ENCODE data around the gene GGA1.
"Not testable (repeated sequence)": the region's sequence is repeated elsewhere in the genome, so short reads cannot be mapped to it uniquely, and the experiment has no call there.

GGA1 gene

GRCh38 chr22:37571258-37571991 lies 37.2 kb upstream of the GGA1 start:
- no peak for DNase-seq

DNA sequence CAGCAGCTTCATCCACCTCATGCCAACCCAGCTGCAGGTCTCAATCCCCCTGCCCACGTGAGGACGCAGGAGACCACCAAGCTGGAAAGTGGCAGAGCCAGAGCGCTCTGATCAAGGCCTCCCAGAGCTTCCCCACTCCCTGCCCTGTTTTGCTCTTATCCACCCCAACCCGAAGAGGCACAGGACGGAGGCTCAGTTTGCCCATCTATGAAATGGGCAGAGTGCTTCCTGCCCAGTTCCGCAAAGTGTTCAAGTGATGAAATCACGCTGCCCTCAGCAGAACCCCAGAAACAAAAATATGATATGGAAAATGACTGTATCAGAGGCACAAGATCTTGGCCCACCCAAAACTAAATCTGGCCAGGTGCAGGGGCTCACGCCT lies 36.7 kb upstream of the GGA1 start:
- no peak for DNase-seq

DNA sequence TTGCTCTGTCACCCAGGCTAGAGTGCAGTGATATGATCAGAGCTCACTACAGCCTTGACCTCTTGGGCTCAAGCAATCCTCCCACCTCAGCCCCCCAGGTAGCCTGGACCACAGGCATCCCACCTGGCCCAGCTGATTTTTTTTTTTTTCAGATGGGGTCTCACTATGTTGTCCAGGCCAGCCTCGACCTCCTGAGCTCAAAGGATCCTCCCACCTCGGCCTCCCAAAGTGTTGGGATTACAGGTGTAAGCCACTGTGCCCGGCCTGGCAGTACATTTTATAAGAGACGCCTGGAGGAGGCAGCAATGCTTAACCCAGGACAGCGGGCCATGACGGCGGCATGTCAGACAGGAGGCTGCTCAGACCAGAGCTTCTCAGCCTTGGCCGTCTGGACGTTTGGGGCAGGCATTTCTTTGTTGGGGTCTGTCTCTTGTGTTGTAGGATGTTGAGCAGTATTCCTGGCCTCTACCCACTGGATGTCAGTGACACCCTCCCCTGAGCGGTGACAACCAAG lies 33.1 kb upstream of the GGA1 start:
- no peak for DNase-seq

GRCh38 chr22:37578002-37578401 lies 30.6 kb upstream of the GGA1 start:
- DNase-seq, result no peak

DNA sequence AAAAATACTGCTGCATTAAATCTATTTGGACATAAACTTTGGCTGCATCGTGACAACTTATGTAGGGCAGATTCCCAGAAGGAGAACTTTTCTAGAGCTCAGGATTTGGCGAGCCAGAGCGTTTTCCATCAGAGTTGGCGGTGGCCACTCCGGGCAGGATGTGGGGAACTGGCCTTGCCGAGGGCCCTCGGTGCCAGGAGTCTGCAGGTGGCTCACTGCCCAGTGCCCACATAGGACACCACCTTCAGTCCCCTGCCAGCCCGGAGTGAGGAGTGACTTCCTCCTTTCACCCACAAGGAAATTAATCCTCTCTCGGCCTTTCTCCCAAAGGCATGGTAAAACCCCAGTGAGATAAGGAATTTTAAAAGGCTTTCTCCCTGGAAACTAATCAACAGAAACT lies 27.1 kb upstream of the GGA1 start:
- no peak for DNase-seq

- no peak for DNase-seq
These were observed 26.1 kb upstream of the GGA1 start for GRCh38 chr22:37582526-37582925.

GRCh38 chr22:37588546-37589215 lies 20.0 kb upstream of the GGA1 start:
- DNase-seq, result no peak

GRCh38 chr22:37589636-37590035 lies 19.0 kb upstream of the GGA1 start:
- DNase-seq, result no peak

GRCh38 chr22:37591081-37591480 lies 17.6 kb upstream of the GGA1 start:
- not testable (repeated sequence) for DNase-seq

GRCh38 chr22:37591823-37592404 lies 16.7 kb upstream of the GGA1 start:
- DNase-seq, result no peak

GRCh38 chr22:37594237-37594636 lies 14.4 kb upstream of the GGA1 start:
- no peak for DNase-seq

DNA sequence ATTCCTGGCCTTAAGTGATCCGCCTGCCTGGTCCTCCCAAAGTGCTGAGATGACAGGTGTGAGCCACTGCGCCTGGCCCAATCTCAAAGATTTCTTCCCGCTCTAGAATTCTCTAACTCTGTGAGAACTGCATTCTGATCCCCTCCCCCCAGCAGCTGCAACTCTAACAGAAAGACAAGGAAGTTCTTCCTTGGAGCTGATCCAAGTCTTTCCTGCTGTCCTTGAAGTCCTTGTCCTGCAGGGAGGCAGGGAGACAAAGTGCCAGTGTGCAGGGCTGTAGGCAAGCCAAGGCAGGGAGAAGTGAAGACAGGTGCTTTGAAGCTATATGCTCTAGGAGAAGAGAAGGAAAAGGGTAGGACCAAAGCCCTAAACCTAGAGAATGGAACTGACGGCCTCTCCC lies 9.5 kb upstream of the GGA1 start:
- DNase-seq, result no peak

GRCh38 chr22:37601203-37601539 lies 7.5 kb upstream of the GGA1 start:
- DNase-seq, result no peak

DNA sequence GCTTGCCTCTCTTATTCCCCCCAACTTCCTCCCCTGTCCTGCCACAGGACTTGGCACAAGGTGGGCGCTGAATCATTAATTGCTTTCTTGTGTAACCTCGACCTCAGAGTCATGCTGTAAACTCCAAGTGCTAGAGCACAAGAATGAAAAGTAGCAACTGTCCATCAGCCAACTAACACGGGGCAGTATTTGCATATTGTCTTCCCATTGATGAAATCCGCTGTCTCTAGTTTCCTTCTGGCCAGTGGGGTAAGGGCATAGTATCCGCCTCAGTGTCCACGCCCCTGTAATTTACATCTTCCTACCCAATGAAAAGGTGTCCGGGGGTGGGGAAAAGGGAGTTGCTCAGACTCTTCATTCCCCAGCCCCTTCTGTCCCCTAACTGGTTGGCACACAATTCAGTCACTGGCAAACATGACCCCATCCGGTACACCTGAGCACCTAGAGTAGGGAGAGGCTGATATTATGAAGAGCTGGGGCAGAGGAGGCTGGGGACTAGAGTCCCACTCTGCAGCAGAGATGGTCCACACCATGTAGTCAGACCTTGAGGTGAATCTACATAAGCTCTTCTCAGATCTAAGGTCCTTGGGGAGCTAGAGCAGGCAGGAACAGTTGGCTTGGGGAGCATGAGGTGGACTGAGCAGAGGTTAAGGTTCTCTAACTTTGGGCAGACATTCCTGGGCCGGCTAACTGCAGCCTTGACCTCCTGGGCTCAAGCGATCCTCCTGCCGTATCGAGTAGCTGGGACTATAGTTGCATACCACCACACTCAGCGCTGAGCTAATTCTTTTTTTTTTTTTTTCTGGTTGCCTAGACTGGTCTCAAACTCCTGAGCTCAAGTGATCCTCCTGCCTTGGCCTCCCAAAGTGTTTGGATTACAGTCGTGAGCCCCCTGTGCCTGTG lies 6.8 kb upstream of the GGA1 start:
- DNase-seq, result no peak

DNA sequence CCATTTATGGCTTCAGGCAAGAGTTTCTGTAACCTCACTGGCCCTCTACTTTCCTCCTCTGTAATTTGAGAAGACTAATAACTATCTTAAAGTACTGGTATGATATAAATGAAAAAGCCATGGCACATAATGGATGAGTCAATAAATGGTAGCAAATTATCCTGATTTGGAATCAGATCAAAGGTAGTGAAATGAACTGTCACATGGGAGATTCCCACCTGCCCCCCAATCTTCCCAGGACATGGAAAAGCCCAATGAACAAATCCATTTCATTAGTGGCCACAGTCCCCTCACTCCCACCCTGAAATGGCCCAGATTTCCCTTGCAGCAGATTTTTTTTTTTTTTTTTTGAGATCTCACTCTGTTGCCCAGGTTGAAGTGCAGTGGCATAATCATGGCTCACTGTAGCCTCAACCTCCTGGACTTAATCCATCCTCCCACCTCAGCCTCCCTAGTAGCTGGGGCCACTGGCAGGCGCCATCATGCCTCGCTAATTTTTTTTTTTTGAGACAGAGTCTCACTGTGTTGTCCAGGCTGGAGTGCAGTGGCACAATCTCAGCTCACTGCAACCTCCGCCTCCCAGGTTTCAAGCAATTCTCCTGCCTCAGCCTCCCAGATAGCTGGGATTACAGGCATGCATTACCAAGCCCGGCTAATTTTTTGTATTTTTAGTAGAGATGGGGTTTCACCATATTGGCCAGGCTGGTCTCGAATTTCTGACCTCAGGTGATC lies 5.9 kb upstream of the GGA1 start:
- not testable (repeated sequence) for DNase-seq

DNA sequence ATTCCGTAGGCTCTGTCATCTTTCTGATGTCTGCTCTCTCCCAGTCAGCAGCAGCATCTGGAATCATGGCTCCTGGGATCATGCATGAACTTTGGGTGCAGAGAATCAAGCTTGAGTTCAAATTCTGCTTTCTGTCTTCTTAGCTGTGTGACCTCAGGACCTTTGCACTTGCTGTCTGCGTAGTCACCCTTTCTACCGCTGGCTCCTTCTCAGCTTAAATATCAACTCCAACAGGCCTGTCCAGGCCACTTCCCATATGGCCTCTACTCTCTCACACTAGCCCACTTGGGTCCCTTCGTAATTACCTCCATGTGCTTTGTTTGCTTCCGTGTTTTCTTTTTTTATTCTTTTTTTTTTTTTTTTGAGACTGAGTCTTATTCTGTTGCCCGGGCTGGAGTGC lies 4.6 kb upstream of the GGA1 start:
- no peak for DNase-seq

DNA sequence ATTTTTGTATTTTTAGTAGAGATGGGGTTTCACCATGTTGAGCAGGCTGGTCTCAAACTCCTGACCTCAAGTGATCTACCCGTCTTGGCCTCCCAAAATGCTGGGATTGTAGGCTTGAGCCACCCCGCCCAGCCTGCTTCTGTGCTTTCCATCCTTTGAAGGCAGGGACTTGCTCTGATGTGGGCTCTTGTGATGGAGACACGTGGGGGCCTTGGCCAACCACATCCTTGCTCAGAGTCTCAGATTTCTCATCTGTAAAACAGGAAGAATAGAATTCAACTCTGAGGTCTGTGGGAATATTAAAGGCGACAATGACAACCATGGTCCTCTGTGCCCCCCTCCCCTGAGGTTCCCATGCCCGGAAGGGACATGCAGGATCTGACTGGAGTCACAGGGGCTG lies 3.8 kb upstream of the GGA1 start:
- DNase-seq, result peak; percentile 53

GRCh38 chr22:37607010-37607934 lies 1.4 kb upstream of the GGA1 start:
- peak; percentile 94 for DNase-seq

DNA sequence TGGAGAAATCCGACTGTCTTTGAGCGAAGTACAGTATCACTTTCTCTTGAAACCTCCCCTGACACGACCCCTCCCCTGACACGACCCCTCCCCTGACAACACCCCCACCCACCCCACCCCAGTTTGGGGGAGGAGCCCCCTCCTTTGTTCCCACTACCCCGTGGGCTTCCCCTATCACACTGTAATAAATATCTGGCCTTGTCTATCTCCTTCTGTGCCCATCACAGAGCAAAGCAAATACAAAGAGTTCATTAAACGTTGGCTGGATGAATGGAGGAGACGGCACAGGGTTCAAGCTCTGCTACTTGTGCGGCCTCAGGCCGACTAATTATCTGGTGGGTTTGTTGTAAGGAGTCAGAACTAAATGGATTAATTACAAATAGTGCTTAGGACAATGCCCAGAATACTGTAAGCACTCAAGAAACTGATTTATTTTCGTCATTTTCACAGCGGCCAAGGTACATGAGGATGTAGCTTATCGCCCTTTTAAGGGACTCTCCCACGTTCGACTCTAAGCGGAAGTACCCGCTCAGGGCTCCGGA lies 628 bp upstream of the GGA1 start:
- DNase-seq, result no peak

GRCh38 chr22:37609240-37610152 lies 862 bp downstream of the GGA1 start:
- DNase-seq, result no peak

Data from stimulated activated CD4-positive, alpha-beta T cell treated with anti-CD3 and anti-CD28 coated beads, Interleukin-15, amount 100 ng/mL, for 24 hours (primary cell).